Measurements from ENCODE around the gene SEPSECS. TPM values are rescaled to one million over a fixed set of nuclear protein-coding genes. Genes with fewer than 3 reads are reported as not detected.

Gene SEPSECS
- total RNA-seq, 3 donors from 2014 or later (not counting 1 experiment from before 2014, with no cell fraction given): 18.5 to 26.6 (median 20.7) TPM

- Mint-ChIP-seq H3K9me3 (no peaks in the 10 kb centered on the region), H3K36me3 (no peaks in the 10 kb centered on the region), H3K4me1 (peaks cover 0 to 4% of the 10 kb centered on the region in 2 donors), H3K27ac (no peak overlapping the region), H3K4me3 (no peak overlapping the region), H3K27me3 (ENCODE audit: low read depth in 2 of 2) (no peaks in the 10 kb centered on the region)
- no peak for DNase-seq
- Histone ChIP-seq H3K4me3 (ENCODE audit: low read length) (no peak overlapping the region), H3K36me3 (ENCODE audit: control insufficient read depth, insufficient read depth, low read length) (no peaks in the 10 kb centered on the region), H3K27me3 (ENCODE audit: control insufficient read depth, insufficient read depth, low read length) (no peaks in the 10 kb centered on the region), H3K27ac (ENCODE audit: low read length) (no peak overlapping the region), H3K9me3 (ENCODE audit: control insufficient read depth, insufficient read depth, low read length) (no peaks in the 10 kb centered on the region), H3K4me1 (ENCODE audit: control insufficient read depth, insufficient read depth, low read length) (no peaks in the 10 kb centered on the region)
- no peak for TF ChIP-seq CTCF (IDR thresholded peaks at IDR 0.05)
- ATAC-seq: no peak
- over 99% methylated on average over 4 of the region's 4 CpGs for WGBS (ENCODE audit: insufficient coverage)
- intact Hi-C loops (cut with micrococcal nuclease): no loop called here
Measured at GRCh38 chr4:25117274-25117673, 43.0 kb downstream of the SEPSECS start.

- no peak for ATAC-seq
- Mint-ChIP-seq H3K27ac (no peak overlapping the region), H3K4me3 (no peak overlapping the region), H3K27me3 (ENCODE audit: low read depth in 2 of 2) (no peaks in the 10 kb centered on the region), H3K36me3 (no peaks in the 10 kb centered on the region), H3K9me3 (no peaks in the 10 kb centered on the region), H3K4me1 (peaks cover 0 to 4% of the 10 kb centered on the region in 2 donors)
- Histone ChIP-seq H3K27me3 (ENCODE audit: control insufficient read depth, insufficient read depth, low read length) (no peaks in the 10 kb centered on the region), H3K36me3 (ENCODE audit: control insufficient read depth, insufficient read depth, low read length) (no peaks in the 10 kb centered on the region), H3K9me3 (ENCODE audit: control insufficient read depth, insufficient read depth, low read length) (no peaks in the 10 kb centered on the region), H3K4me3 (ENCODE audit: low read length) (no peak overlapping the region), H3K27ac (ENCODE audit: low read length) (no peak overlapping the region), H3K4me1 (ENCODE audit: control insufficient read depth, insufficient read depth, low read length) (no peaks in the 10 kb centered on the region)
- intact Hi-C loops (cut with micrococcal nuclease): no loop called here
- no peak for DNase-seq
- 88% methylated on average over 13 of the region's 13 CpGs for WGBS (ENCODE audit: insufficient coverage)
- TF ChIP-seq CTCF (IDR thresholded peaks at IDR 0.05): no peak
Measured at GRCh38 chr4:25113915-25114904, 46.0 kb downstream of the SEPSECS start.

- no peaks in the 10 kb centered on the region for H3K36me3 Mint-ChIP-seq
- 69% methylated on average over 3 of the region's 3 CpGs for WGBS (ENCODE audit: insufficient coverage)
- peaks cover 0 to 3% of the 10 kb centered on the region in 2 donors for H3K4me1 Mint-ChIP-seq
- H3K27ac ChIP-seq (ENCODE audit: low read length): no peak overlapping the region
- no peak for DNase-seq
- ATAC-seq: no peak
- no peak overlapping the region for H3K27ac Mint-ChIP-seq
- H3K36me3 ChIP-seq (ENCODE audit: control insufficient read depth, insufficient read depth, low read length): no peaks in the 10 kb centered on the region
- no peak for TF ChIP-seq CTCF (IDR thresholded peaks at IDR 0.05)
- H3K27me3 Mint-ChIP-seq (ENCODE audit: low read depth in 2 of 2): no peaks in the 10 kb centered on the region
- H3K27me3 ChIP-seq (ENCODE audit: control insufficient read depth, insufficient read depth, low read length): no peaks in the 10 kb centered on the region
- intact Hi-C loops (cut with micrococcal nuclease): no loop called here
- no peaks in the 10 kb centered on the region for H3K9me3 ChIP-seq (ENCODE audit: control insufficient read depth, insufficient read depth, low read length)
- no peaks in the 10 kb centered on the region for H3K9me3 Mint-ChIP-seq
- H3K4me3 Mint-ChIP-seq: no peak overlapping the region
- no peaks in the 10 kb centered on the region for H3K4me1 ChIP-seq (ENCODE audit: control insufficient read depth, insufficient read depth, low read length)
- H3K4me3 ChIP-seq (ENCODE audit: low read length): no peak overlapping the region
Measured at GRCh38 chr4:25112995-25113380, 47.3 kb downstream of the SEPSECS start.
